Body of pancreas (tissue), 4 donors: ENCODE data around the gene ARHGAP15.

ENCODE experiments used
- CTCF ChIP-seq, 7 experiments: fragments of 450-650 bp in 4 of 7; fragments of 200-600 bp in 3 of 7; sonication (generic) in 3 of 7; IDR thresholded peaks; one replicate each; pipeline ENCODE4 v1.5.1; 2016 to 2019; ENCODE audit warnings: antibody characterized with exemption in 7 of 7
- POLR2A ChIP-seq, 3 donors: fragments of 450-650 bp; IDR thresholded peaks; one replicate each; pipeline ENCODE4 v1.6.1; 2016; ENCODE audit warnings: antibody characterized with exemption in 3 of 3, mild to moderate bottlenecking in 2 of 3

GRCh38 chr2:143526498-143526897 is 397.3 kb downstream of the ARHGAP15 start:
- TF ChIP-seq CTCF (IDR thresholded peaks at IDR 0.05) (no peak), POLR2A (IDR thresholded peaks at IDR 0.05) (no peak)
